NCI-H748 (cell line): ENCODE results near the gene NPRL2.

Experiments used
- DNase-seq: peaks from one replicate; lab custom pipeline; 2025; ENCODE audit not compliant: unreplicated experiment; lab: John Stamatoyannopoulos, UW

NPRL2 gene

DNA sequence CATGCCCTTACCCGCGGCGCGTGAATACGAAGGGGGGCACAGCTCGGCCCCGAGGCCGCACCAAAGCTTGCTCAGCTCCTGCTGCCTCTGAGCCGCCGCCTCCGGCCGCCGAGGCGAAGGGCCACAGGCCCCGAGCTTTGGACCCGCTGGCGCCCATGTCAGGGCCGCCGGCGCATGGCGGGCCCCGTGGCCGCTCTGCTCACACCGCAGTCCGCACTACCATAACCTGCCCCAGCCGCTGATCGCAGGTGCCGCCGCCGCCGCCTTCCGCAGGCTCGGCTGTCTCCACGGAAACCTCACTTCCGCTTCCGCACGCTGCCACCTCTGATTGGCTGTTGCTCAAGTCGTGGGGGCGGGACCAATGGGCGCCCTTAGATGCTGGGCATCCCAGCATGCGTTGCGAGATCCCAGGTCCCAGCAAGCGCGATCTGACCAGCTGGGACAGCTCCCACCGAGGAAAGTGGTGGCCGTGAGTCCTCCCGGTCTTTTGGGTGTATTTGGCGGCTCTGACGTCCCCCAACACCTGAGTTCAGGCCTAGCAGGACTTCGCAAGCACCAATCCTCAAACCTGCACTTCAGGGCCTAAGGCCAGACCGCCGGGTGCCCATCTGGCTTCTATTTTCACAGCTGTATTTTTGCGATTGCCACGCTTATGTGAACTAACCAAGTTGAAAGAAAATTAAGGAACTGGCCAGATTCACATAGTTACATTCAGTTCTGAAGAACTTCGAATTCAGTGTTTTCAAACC is 22.5 kb downstream of the NPRL2 start, which contains the start of gene TUSC2:
Gene TUSC2, minus strand, starts transcription at position 281 of the 749 bp plus-strand sequence. Its CDS starts 124 bp downstream, at position 157.
- DNase-seq, result peak; percentile 96

DNA sequence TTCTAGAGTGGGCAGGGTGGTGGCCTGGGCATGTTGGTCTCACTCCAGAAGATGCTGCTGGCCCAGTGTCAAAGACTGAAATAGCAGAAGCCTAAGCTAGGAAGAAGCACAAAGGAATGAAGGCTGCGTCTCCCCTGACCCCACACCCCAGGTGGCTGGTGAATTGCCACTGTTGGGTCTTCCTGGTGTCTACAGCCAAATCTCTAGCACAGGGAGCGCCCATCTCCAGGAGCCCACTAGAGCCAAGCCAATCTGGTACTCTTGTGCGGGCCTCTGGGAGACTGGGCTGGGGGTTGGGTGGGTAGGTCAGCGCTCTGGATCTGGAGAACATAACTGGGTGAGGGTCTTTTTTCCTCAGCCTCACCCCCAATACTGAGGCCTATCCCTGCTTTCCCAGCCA is 23.4 kb downstream of the NPRL2 start:
- DNase-seq, result no peak

GRCh38 chr3:50326182-50326541 is 24.4 kb downstream of the NPRL2 start:
- no peak for DNase-seq

DNA sequence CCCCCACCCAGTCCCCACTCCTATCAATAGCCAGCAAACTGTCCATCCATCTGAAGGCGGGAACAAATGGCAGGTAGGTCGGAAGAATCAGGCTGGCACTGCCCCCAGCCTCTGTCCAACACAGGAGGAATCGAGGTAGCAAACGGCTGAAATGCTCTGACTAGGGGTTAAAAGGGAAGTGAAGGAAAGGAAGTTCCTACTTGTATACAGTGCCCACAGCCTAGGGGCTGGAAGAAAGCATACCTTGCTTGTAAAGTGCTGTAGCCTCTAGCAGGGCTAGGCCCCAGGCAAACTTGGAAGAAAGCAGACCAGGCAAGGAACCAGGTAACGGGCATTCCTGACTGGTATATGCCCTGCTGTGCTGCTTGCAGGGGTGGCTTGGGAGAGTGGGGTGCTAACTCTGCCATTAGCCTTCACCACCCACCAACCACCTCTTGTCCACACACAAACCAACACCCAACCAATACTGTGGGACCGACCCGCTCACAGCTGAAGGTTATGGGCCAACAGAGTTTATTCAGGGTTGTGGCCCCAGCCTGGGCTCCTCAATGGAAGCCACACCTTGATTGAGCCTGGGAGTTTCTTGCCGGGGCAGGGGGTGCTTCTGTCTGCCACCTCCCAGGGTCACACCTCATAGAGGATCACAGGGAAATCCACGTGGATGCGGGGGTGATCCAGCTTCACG is 24.9 kb downstream of the NPRL2 start:
- no peak for DNase-seq

DNA sequence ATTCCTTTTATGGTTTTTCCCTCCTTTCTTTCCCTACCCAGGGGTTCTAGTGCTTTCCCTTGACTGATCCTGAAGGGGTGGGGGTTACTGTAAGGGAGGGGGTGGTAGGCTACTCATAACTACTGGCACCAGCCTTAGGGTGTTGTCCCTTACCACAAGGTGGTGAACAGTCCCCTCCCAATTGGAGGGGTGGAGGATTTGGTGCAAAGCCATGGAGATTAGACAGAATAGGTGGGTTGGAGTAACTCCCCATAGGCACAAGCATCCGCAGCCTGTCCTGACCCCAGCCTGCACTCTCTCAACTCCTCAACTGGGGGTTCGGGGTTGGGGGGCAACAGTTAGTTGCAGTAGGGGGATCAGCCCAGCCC is 25.5 kb downstream of the NPRL2 start:
- DNase-seq, result no peak

- peak; percentile 67 for DNase-seq
Observed at GRCh38 chr3:50324351-50325112, 26.0 kb downstream of the NPRL2 start.

- no peak for DNase-seq
Observed at GRCh38 chr3:50323614-50324199, 26.9 kb downstream of the NPRL2 start.

- DNase-seq, result no peak
Observed at GRCh38 chr3:50323092-50323600, 27.4 kb downstream of the NPRL2 start.

DNA sequence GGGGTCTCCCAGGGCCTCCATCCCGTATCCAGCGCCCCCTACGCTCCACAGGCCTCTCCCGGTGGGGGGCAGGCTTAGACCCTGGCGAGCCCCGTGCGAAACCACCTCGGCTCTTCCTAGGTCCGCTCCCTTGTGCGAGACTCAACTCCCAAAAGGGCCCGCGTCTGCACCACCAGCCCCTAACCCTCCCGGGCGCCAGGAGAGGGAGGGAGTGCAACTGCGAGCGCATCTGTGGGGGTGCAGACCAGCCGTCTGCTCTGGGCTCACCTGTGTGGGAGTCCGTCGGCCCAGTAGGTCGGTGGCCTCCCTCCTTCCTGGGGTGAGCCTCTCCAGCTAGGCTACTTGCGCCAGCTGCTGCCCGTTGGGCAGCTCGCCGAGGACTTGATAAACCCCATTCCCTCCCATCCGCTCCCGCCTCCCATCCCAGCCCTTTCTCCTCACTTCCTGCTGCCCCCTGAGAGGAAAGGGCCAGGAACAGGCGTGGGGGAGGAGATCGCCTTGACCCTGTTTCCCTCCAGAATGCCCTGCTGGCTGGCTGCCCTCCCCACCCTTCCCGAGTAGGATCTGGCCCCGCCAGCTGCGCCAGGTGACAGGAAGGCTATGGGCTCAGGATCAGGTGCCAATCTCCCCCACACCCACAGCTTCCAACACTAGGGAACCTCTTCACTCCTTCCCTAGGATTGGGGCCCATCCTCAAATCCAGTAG is 28.0 kb downstream of the NPRL2 start, which contains the start of gene HYAL2:
Gene HYAL2, minus strand, starts transcription at position 360 of the 706 bp plus-strand sequence. CDS start 2,256 bp downstream, outside the sequence.
- no peak for DNase-seq

- no peak for DNase-seq
Observed at GRCh38 chr3:50322115-50322385, 28.5 kb downstream of the NPRL2 start.

DNA sequence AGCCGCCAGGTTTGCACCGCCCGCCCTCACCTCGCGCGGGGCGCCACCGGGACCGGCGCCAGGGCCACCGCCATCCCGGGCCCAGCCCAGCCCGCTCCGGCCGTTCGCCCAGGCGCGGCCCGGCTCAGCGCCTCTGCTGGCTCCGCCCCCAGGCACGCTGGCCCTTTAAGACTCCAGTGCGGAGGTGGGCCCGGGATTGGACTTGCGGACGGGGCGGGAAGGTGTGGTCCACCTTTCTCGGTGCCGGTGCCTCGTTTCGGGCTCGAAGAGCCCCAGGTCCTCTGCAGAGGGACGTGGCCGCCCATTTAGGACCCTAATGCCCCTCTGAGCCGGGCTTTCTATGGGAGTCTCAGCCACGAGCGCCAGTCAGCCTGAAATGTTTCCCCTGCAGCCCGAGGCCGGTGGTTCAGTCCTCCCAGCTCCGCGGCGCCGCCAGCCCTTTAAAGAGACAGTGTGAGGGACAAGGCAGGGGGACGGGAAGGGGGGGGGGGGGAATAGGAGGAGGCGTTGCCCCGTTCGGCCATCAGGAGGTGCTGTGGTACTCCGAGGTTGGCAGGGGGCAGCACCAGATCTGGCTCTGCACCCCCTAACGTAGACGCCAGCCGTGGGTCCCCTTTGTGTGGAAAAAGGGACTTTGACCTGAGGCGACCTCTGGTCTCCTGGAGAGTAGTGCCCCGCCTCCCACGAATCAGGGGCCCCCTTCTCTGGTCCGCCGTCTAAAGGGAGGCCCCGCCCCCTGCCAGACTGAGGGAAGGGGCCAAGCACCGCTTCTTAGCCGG is 29.1 kb downstream of the NPRL2 start:
- peak; percentile 86 for DNase-seq

DNA sequence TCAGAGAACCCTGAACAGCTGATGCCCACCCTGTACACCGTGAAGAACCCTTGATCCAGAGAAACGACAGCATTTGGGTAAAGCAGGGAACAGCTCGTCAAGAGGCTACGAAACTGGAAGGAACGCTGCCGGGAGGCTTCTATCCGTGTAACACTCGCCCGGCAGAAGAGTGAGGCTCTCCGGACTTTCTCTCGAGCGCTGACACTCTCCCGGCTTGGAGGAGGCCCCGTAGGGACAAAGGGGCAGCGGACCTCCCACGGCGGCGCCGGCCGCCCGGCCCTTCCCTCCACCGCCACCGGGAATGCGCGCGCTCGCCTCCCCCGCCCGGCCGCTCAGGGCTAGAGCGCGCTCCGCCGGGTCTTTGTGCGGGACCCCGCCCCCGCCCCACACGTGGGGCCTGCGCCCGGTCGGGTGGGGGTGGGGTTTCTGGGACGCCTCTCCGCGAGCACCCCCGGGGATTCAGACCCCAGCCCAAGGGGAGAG is 29.7 kb downstream of the NPRL2 start:
- peak; percentile 76 for DNase-seq

DNA sequence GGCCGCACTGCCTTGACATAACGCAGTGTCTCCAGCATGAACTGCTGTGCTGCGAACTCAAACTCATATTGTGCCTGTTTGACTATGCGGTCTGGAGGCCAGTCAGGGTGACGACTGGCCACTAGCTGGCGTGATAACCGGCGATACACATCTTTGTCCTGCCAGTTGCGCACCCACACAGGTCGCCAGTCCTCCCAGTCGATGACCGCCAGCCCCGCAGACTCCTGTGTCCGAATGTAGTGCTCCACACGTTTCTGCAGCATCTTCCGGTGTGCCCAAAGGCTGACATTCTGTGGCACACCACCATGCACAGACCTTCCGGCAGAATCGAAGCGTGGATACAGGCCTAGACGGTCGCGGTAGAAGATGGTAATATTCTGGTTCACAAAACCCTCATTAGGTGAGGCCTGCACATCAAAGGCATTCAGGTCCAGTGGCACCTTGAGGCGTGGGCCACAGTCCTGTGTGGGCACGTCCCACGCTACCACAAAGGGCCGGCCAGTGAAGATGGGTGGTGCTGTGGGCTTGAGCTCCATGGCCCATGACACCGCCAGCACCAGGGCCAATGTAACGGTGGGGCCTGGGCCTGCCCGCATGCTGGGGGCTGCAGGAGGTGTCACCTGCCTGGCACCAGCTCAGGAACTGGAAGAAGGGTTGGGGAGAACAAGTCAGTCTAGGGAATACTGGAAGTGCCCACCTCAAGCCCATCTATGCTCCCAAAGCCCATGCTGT is 30.5 kb downstream of the NPRL2 start:
- DNase-seq, result no peak

- no peak for DNase-seq
Observed at GRCh38 chr3:50319181-50319893, 31.2 kb downstream of the NPRL2 start.

- DNase-seq, result no peak
Observed at GRCh38 chr3:50318615-50319014, 32.0 kb downstream of the NPRL2 start.

- DNase-seq, result no peak
Observed at GRCh38 chr3:50318163-50318562, 32.4 kb downstream of the NPRL2 start.

GRCh38 chr3:50317300-50317699 is 33.3 kb downstream of the NPRL2 start:
- no peak for DNase-seq

DNA sequence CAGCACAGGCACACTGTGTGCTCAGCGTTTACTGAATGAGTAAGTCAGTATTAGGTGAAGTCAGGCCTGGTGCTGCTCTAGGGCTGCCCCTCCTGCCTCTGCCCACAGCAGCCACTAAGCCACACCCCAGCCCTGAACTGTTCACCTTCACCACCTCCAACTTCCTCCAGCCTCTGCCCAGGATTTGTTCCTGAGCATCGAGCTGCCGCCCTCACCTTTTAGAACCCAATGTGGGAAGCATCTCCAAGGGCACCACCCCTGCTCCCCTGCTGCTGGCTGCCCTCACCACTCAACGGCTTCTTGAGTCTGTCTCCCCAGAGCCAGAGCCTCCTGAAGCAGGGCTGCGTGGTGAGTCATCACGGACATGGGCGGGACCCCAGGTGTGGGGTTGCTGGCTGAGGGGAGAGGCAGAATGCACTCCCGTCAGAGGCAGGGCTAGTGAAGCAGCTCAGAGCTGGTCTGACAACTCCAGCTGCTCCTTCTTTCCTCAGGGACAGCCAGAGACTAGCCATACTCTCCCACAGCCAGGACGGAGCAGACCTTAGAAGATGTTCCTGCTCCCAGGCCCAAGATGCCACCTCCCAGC is 33.8 kb downstream of the NPRL2 start:
- DNase-seq, result no peak
